Measurements from ENCODE around the gene FAM168A. TPM values are rescaled to one million over a fixed set of nuclear protein-coding genes. Genes with fewer than 3 reads are reported as not detected.

FAM168A gene
- total and polyA plus RNA-seq, 9 of the 15 experiments (the other 6 are each of a cell fraction or from before 2014, with no cell fraction given), result 0.44 to 7.2 (median 2.9) TPM

GRCh38 chr11:73537969-73538368, 59.9 kb downstream of the FAM168A start:
- BruUV-seq (replicated peaks), result no TSS peak
- in situ Hi-C loops (cut with MboI), result no loop called here
- no peaks in the 10 kb centered on the region for H4K20me1 ChIP-seq (replicated peaks; ENCODE audit: control insufficient read depth, insufficient read depth, low read length)
- no peak overlapping the region for H3K9ac ChIP-seq (ENCODE audit: insufficient read depth in 1 of 2, low read depth in 2 of 2, low read length in 2 of 2)
- H3K9me3 ChIP-seq (replicated peaks; ENCODE audit: control insufficient read depth, insufficient read depth, low read depth, low read length), result no peaks in the 10 kb centered on the region
- no peak overlapping the region for H2AFZ ChIP-seq (ENCODE audit: low read depth, low read length)
- H3K27ac ChIP-seq (ENCODE audit: extremely low read depth, low read depth, low read length), result no peak overlapping the region
- no peaks in the 10 kb centered on the region; a peak in 1 of 5 replicates for H3K27me3 ChIP-seq (ENCODE audit: control insufficient read depth in 2 of 2, insufficient read depth in 2 of 2, low read length in 2 of 2)
- H3K4me1 ChIP-seq (replicated peaks in 1 of 2; ENCODE audit: control insufficient read depth in 2 of 2, insufficient read depth in 2 of 2, low read length in 2 of 2), result no peaks in the 10 kb centered on the region; a peak in 1 of 5 replicates
- ChIA-PET CTCF (ENCODE audit: low intra/inter-chr PET ratio) (interaction anchor here (0.6 kb wide), 1 partner anchor 9 kb away, joined by 3 read pairs; no protein-coding TSS in a partner anchor), POLR2A (interaction anchor here (0.6 to 1.7 kb wide), 4 partner anchors 11 to 743 kb away, joined by 3 read pairs; no protein-coding TSS in a partner anchor)
- no peak overlapping the region for H3K4me2 ChIP-seq (ENCODE audit: insufficient read depth, low read length)
- no peaks in the 10 kb centered on the region for H3K79me2 ChIP-seq (ENCODE audit: control insufficient read depth, insufficient read depth, low read length)
- ATAC-seq (no peak), FAIRE-seq (no peak), DNase-seq (ENCODE audit: extremely low read depth in 1 of 4, low spot score in 3 of 4) (no peak)
- no peaks in the 10 kb centered on the region for H3K36me3 ChIP-seq (ENCODE audit: control insufficient read depth, insufficient read depth, low read length)
- no peaks in the 10 kb centered on the region for H3K9me1 ChIP-seq (ENCODE audit: control insufficient read depth, insufficient read depth, low read length)
- H3K4me3 ChIP-seq, result no peak overlapping the region
- intact Hi-C loops (cut with micrococcal nuclease), result no loop called here
- TF ChIP-seq POLR2H (tag; IDR thresholded peaks at IDR 0.05; ENCODE audit: low read depth), result no peak
- no peak for TF ChIP-seq TAF9B (IDR thresholded peaks at IDR 0.05; ENCODE audit: partially characterized antibody)
- TF ChIP-seq MBD1 (CRISPR knock-in tag; IDR thresholded peaks at IDR 0.05), result no peak
- TF ChIP-seq, protein P1, sequence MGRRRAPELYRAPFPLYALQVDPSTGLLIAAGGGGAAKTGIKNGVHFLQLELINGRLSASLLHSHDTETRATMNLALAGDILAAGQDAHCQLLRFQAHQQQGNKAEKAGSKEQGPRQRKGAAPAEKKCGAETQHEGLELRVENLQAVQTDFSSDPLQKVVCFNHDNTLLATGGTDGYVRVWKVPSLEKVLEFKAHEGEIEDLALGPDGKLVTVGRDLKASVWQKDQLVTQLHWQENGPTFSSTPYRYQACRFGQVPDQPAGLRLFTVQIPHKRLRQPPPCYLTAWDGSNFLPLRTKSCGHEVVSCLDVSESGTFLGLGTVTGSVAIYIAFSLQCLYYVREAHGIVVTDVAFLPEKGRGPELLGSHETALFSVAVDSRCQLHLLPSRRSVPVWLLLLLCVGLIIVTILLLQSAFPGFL (CRISPR knock-in tag; IDR thresholded peaks at IDR 0.05), result no peak
- no peak for TF ChIP-seq ZNF12 (CRISPR knock-in tag; IDR thresholded peaks at IDR 0.05)
- no peak for TF ChIP-seq MAFK (IDR thresholded peaks at IDR 0.05; ENCODE audit: low read length)
- TF ChIP-seq, protein P2, sequence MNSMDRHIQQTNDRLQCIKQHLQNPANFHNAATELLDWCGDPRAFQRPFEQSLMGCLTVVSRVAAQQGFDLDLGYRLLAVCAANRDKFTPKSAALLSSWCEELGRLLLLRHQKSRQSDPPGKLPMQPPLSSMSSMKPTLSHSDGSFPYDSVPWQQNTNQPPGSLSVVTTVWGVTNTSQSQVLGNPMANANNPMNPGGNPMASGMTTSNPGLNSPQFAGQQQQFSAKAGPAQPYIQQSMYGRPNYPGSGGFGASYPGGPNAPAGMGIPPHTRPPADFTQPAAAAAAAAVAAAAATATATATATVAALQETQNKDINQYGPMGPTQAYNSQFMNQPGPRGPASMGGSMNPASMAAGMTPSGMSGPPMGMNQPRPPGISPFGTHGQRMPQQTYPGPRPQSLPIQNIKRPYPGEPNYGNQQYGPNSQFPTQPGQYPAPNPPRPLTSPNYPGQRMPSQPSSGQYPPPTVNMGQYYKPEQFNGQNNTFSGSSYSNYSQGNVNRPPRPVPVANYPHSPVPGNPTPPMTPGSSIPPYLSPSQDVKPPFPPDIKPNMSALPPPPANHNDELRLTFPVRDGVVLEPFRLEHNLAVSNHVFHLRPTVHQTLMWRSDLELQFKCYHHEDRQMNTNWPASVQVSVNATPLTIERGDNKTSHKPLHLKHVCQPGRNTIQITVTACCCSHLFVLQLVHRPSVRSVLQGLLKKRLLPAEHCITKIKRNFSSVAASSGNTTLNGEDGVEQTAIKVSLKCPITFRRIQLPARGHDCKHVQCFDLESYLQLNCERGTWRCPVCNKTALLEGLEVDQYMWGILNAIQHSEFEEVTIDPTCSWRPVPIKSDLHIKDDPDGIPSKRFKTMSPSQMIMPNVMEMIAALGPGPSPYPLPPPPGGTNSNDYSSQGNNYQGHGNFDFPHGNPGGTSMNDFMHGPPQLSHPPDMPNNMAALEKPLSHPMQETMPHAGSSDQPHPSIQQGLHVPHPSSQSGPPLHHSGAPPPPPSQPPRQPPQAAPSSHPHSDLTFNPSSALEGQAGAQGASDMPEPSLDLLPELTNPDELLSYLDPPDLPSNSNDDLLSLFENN (IDR thresholded peaks at IDR 0.05; ENCODE audit: low read depth in 2 of 2, low read length in 2 of 2), result no peak
- TF ChIP-seq SIX5 (IDR thresholded peaks at IDR 0.05; ENCODE audit: borderline replicate concordance in 1 of 2, insufficient read depth in 1 of 2, low read depth in 1 of 2, low read length in 2 of 2), result no peak
- TF ChIP-seq ZNF133 (CRISPR knock-in tag; IDR thresholded peaks at IDR 0.05), result no peak
- no peak for TF ChIP-seq PRDM10 (IDR thresholded peaks at IDR 0.05; ENCODE audit: partially characterized antibody)
- no peak for TF ChIP-seq PKNOX1 (IDR thresholded peaks at IDR 0.05)
